WI38 (cell line): ENCODE results near the gene SPEN.
"Not testable (repeated sequence)": the region's sequence is repeated elsewhere in the genome, so short reads cannot be mapped to it uniquely, and the experiment has no call there.

Experiments used
- H3K4me3 ChIP-seq: 2 replicates; pipeline ENCODE4 v1.5.1; 2011; ENCODE audit warnings: low read depth, mild to moderate bottlenecking, control low read depth, low read length
- TF ChIP-seq, protein P1 (sequence below): IDR thresholded peaks from 2 replicates; pipeline ENCODE4 v1.5.1; 2012; ENCODE audit warnings: low read depth, mild to moderate bottlenecking, control low read depth, low read length

Gene SPEN

DNA sequence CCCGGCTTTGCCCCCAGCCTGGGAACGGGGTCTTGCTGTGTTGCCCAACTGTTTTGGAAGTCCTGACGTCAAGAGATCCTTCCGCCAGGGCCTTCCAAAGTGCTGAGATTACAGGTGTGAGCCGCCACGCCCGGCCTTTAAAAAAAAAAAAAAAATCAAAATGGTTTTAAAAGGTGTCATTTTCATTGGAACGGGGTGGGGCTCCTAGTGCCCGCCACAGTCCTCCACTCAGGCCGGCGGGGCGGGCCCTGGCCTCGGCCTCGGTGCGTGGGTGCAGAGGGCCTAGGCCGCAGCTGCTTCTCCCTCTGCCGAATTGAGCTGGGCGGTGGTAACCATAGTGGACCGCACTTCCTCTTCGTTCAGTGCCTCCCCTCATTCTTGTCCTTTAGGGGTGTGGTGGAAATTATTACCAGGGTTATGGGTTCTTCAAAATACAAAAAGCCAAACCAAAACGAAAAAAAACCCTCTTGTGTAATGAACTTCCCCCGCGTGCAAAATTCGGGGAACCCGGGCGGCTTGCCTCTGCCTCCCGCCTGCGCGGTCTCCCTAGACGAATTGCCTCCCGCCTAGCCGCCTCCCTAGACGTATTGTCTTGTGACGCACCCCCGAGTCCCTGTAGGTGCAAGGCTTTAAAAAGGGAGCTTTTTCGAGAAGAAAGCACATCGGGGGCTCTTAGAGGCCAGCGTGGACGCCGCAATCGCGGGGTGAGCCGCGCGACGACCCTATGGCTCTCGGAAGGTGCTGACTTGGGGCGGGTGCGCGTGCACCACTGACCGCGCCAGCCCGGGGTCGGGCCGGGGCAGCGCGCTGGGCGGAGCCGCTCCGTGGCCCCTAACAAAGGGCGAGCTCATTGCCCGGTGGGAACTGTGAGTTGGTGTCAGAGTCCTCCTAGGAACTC, 10.5 kb upstream of the SPEN start:
- TF ChIP-seq, protein P1, sequence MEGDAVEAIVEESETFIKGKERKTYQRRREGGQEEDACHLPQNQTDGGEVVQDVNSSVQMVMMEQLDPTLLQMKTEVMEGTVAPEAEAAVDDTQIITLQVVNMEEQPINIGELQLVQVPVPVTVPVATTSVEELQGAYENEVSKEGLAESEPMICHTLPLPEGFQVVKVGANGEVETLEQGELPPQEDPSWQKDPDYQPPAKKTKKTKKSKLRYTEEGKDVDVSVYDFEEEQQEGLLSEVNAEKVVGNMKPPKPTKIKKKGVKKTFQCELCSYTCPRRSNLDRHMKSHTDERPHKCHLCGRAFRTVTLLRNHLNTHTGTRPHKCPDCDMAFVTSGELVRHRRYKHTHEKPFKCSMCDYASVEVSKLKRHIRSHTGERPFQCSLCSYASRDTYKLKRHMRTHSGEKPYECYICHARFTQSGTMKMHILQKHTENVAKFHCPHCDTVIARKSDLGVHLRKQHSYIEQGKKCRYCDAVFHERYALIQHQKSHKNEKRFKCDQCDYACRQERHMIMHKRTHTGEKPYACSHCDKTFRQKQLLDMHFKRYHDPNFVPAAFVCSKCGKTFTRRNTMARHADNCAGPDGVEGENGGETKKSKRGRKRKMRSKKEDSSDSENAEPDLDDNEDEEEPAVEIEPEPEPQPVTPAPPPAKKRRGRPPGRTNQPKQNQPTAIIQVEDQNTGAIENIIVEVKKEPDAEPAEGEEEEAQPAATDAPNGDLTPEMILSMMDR, result no peak

DNA sequence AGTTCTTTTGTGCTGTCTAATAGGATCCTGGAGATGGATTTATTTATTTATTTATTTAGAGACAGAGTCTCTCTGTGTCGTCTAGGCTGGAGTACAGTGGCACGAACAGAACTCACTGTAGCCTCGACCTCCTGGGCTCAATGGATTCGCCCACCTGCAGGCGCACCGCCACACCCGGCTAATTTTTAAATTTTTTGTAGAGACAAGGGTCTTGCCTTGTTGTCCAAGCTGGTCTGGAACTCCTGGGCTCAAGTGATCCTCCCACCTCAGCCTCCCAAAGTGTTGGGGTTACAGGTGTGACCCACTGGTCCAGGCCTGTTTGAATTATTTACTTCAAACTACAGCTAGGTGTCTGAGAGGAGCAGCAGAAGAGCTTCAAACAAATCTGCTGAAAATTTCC, 9.6 kb upstream of the SPEN start:
- TF ChIP-seq, protein P1, result no peak
- no peak overlapping the region for H3K4me3 ChIP-seq

More for the DNA sequence above, 10.5 kb upstream of the SPEN start:
- no peak overlapping the region for H3K4me3 ChIP-seq

DNA sequence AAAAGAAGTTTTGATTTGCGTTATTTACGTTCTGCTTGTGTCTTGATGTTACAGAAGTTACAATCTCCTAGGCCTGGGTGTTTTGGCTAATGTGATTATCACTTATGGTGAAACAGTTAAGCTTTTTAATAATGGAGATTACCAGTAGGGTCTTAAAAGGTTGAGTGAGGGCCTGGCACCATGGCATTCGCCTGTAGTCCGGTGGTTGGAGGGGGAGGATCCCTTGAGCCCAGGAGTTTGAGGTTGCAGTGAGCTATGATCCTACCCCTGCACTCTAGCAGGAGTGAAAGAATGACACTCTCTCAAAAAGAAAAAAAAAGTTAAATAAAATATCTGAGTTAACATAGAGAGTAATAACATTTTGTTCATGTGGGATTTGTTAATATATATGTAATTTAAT, 8.8 kb upstream of the SPEN start:
- TF ChIP-seq, protein P1, result no peak
- H3K4me3 ChIP-seq, result no peak overlapping the region

DNA sequence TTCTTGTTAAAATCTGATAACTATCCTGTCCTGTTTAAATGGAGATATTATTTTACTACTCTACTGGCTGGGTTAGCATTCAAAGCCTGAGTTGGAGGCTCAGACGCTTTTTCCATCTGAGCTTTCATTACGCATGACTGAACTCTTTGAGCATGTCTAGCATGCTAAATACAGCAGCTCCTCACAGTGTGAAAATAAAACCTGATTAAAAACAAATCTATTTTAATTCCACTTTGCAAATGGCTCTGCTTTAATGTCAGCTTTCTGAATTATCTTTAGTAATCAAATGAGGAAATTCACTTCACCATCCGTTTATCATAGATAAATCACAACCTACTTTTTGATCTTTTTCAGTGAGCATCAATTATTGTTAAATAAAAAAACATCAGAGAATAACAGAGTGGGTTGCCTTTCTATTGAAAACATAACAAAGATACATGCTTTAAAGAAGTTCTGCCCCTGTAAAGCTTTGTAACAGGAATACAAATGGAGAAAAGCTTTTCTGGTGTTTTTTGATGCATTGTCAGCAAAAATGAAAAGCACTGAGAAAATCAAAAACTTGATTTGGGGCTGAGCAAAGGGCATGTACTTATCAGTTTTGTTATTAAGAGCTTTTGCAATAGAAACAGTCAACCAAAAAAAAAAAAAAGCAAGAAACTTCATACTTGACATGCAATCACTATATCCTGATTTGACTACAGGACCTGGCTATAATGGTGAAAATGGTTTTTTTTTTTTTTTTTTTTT, 3.5 kb upstream of the SPEN start:
- no peak overlapping the region for H3K4me3 ChIP-seq
- TF ChIP-seq, protein P1, result no peak

DNA sequence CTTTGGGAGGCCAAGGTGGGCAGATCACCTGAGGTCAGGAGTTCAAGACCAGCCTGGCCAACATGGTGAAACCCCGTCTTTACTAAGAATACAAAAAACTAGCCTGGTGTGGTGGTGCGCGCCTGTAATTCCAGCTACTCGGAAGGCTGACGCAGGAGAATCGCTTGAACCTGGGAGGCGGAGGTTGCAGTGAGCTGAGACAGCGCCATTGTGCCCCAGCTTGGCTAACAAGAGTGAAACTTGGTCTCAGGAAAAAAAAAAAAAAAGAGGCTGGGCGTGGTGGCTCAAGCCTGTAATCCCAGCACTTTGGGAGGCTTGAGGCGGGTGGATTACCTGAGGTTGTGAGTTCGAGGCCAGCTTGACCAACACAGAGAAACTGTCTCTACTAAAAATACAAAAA, 1.5 kb upstream of the SPEN start:
- not testable (repeated sequence) for H3K4me3 ChIP-seq

DNA sequence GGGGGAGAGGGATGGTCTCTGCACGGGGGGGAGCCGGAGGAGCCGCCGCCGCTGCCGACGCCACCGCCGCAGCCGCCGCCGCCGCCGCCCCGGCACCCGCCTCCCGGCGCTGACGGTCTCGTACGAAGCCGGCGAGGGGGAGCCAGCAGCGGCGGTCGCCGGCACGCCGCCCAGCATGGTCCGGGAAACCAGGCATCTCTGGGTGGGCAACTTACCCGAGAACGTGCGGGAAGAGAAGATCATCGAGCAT, 311 bp downstream of the SPEN start:
- peak overlapping the region; percentile 75 for H3K4me3 ChIP-seq
- TF ChIP-seq, protein P1, result no peak

DNA sequence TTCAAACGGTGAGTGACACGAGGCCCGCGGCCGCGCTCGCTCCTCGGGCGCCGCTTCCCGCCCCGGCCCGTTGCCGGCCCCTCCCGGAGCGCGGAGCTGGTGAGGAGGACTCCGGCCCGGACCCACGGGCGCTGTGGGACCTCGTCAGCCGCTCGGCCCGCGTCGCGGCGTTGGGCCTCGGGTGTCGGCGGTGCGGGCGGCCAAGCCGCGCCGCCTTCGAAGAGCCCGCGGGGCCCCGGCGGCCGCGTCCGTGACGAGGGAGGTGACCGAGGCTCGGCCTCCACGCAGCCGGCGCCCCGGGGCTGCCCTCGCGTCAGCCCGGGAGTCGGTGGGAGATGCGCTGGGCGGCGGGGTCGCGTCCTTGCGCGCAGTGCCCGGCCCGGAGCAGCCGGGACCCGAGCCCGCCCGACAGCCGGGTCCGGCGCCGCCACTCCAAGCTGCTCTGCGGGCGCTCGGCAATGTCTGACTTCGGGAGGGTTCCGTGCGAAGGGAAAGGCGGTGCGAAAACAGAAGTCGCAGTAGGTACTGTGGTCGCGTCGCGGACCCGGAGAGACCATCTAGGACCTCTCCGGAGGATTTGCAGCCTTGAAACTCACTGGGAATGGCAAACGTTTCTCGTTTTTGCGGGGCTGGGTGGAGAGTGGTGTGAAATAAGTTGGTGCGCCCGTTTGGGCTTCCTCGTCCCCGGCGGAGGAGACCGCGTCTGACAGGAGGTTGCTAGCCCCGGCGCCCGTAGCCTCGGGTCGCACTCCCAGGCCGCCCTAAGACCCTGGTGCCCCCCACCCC, 829 bp downstream of the SPEN start:
- TF ChIP-seq, protein P1, result no peak
- H3K4me3 ChIP-seq, result peak overlapping the region; percentile 75
